ENCODE results near the gene FAM216B.

Gene FAM216B

GRCh38 chr13:42788601-42789000 is 7.2 kb downstream of the FAM216B start:
- no peak for DNase-seq

- no peak for DNase-seq
Measured at GRCh38 chr13:42792154-42792553, 10.8 kb downstream of the FAM216B start.

- no peak for DNase-seq
Measured at GRCh38 chr13:42794577-42795275, 13.3 kb downstream of the FAM216B start.

GRCh38 chr13:42795666-42796065 is 14.3 kb downstream of the FAM216B start:
- no peak for DNase-seq

- DNase-seq, result no peak
Measured at GRCh38 chr13:42796747-42797356, 15.5 kb downstream of the FAM216B start.

GRCh38 chr13:42798118-42798517 is 16.7 kb downstream of the FAM216B start:
- no peak for DNase-seq

- DNase-seq, result no peak
Measured at GRCh38 chr13:42800109-42800643, 18.8 kb downstream of the FAM216B start.

- DNase-seq, result peak in 1 of 3 donors; percentile 22
Measured at GRCh38 chr13:42803563-42804204, 22.3 kb downstream of the FAM216B start.

GRCh38 chr13:42804244-42804874 is 23.0 kb downstream of the FAM216B start:
- peak in 2 of 3 donors; percentile 17 to 45 for DNase-seq

- DNase-seq, result no peak
Measured at GRCh38 chr13:42807241-42807640, 25.9 kb downstream of the FAM216B start.

GRCh38 chr13:42807866-42808265 is 26.5 kb downstream of the FAM216B start:
- peak; percentile 36 to 66 (median 46) for DNase-seq

GRCh38 chr13:42808341-42808940 is 27.1 kb downstream of the FAM216B start:
- peak in 1 of 3 donors; percentile 28 for DNase-seq

- DNase-seq, result no peak
Measured at GRCh38 chr13:42812316-42812715, 30.9 kb downstream of the FAM216B start.

GRCh38 chr13:42814868-42815267 is 33.5 kb downstream of the FAM216B start:
- peak; percentile 31 to 47 (median 47) for DNase-seq

- no peak for DNase-seq
Measured at GRCh38 chr13:42815681-42816080, 34.3 kb downstream of the FAM216B start.

- no peak for DNase-seq
Measured at GRCh38 chr13:42816538-42816937, 35.2 kb downstream of the FAM216B start.

- peak; percentile 51 to 62 (median 58) for DNase-seq
Measured at GRCh38 chr13:42819687-42820086, 38.3 kb downstream of the FAM216B start.

- DNase-seq, result no peak
Measured at GRCh38 chr13:42820451-42820850, 39.1 kb downstream of the FAM216B start.

- no peak for DNase-seq
Measured at GRCh38 chr13:42821437-42821836, 40.1 kb downstream of the FAM216B start.

GRCh38 chr13:42832341-42833096 is 51.1 kb downstream of the FAM216B start:
- DNase-seq, result peak; percentile 77 to 83 (median 81)

GRCh38 chr13:42834946-42835345 is 53.6 kb downstream of the FAM216B start:
- no peak for DNase-seq
